ENCODE results near the gene PTH2. TPM values are rescaled to one million over a fixed set of nuclear protein-coding genes. Genes with fewer than 3 reads are reported as not detected.

PTH2 gene
- total RNA-seq, 4 donors from 2014 or later = not detected

DNA sequence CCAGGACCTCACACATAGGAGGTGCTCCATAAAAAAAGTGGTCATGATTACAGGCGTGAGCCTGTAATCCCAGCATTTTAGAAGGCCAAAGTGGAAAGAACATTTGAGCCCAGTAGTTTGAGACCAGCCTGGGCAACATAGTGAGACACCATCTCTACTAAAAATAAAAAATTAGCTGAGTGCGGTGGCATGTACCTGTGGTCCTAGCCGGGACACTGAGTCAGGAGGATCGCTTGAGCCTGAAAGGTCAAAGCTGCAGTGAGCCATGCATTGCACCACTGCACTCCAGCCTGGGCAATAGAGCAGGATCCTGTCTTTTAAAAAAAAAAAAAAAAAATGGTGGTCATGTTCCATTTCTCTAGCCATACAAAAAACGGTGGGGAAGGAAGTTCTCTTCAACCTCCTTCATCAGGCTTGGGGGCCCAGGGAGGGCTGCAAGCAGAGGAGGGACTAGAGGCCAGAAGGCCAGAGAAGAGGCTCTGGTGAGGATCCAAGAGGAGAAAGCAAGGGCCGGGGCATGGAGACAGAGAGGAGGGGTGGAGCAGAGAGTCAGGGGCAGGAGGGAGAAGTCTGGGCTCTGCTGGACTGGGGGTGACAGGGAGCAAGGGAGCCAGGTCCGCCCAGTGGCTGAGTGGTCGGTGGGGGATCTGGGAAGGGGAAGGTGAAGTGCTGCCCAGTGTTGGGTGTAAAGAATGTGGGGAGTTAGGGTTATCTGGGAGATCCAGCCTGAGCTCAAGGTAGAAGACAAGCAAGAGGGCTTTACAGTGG lies 26.3 kb downstream of the PTH2 start:
- no peaks in the 10 kb centered on the region for H3K36me3 ChIP-seq
- TF ChIP-seq, protein P1, sequence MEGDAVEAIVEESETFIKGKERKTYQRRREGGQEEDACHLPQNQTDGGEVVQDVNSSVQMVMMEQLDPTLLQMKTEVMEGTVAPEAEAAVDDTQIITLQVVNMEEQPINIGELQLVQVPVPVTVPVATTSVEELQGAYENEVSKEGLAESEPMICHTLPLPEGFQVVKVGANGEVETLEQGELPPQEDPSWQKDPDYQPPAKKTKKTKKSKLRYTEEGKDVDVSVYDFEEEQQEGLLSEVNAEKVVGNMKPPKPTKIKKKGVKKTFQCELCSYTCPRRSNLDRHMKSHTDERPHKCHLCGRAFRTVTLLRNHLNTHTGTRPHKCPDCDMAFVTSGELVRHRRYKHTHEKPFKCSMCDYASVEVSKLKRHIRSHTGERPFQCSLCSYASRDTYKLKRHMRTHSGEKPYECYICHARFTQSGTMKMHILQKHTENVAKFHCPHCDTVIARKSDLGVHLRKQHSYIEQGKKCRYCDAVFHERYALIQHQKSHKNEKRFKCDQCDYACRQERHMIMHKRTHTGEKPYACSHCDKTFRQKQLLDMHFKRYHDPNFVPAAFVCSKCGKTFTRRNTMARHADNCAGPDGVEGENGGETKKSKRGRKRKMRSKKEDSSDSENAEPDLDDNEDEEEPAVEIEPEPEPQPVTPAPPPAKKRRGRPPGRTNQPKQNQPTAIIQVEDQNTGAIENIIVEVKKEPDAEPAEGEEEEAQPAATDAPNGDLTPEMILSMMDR (IDR thresholded peaks at IDR 0.05) = no peak
- no peak for TF ChIP-seq POLR2A (IDR thresholded peaks at IDR 0.05)
- no peak for TF ChIP-seq EP300 (IDR thresholded peaks at IDR 0.05)
- peaks cover 0 to 11% of the 10 kb centered on the region in 2 donors for H3K27me3 ChIP-seq
- no peak for DNase-seq (ENCODE audit: low spot score in 2 of 2)
- H3K27ac ChIP-seq = no peak overlapping the region
- no peaks in the 10 kb centered on the region for H3K9me3 ChIP-seq
- 73 to 76% methylated on average over 8 of the region's 8 CpGs for whole genome bisulfite sequencing, 2 donors
- no peak overlapping the region for H3K4me3 ChIP-seq
- no peaks in the 10 kb centered on the region for H3K4me1 ChIP-seq

DNA sequence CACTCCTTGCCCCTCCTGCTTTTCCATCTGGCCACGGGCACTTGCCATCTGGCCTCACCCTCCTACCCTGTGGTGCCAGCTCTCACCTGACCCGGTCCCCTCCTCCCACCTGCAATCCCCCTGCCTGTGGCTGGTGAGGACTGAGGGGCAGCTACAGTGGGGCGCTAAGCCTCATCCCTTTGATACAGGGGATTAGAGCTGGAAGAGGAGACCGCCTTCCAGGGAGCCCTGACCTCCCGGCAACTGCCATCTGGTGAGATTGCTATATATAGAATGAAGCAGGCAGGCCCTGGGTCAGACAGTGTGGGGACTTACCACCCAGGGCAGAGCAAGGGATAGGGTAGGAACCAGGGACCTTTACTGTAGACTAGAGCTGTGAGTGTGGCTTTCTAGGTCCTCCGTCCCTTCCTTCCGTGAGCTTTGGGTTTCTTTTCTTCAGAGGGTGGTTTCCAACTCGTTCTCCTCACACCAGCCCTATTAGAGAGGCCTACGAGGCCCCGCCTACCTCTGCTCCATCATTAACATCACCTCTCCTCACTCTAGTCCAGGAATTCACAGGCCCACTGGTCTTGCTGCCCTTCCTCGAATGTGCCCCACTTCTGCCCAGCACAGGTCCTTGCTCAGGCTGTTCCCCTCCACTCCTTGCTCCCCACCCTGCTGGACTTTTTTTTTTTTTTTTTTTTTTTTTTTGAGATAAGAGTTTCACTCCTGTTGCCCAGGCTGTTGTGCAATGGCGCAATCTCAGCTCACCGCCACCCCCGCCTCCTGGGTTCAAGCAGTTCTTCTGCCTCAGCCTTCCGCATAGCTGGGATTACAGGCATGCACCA lies 27.4 kb downstream of the PTH2 start:
- Histone ChIP-seq H3K27ac (no peak overlapping the region), H3K9me3 (no peaks in the 10 kb centered on the region), H3K4me3 (no peak overlapping the region), H3K4me1 (no peaks in the 10 kb centered on the region), H3K27me3 (peaks cover 0 to 11% of the 10 kb centered on the region in 2 donors), H3K36me3 (no peaks in the 10 kb centered on the region)
- 71 to 86% methylated on average over 15 of the region's 15 CpGs for WGBS, 2 donors
- TF ChIP-seq, protein P1 (IDR thresholded peaks at IDR 0.05) = no peak
- no peak for TF ChIP-seq EP300 (IDR thresholded peaks at IDR 0.05)
- TF ChIP-seq POLR2A (IDR thresholded peaks at IDR 0.05) = no peak
- DNase-seq (ENCODE audit: low spot score in 2 of 2) = no peak

DNA sequence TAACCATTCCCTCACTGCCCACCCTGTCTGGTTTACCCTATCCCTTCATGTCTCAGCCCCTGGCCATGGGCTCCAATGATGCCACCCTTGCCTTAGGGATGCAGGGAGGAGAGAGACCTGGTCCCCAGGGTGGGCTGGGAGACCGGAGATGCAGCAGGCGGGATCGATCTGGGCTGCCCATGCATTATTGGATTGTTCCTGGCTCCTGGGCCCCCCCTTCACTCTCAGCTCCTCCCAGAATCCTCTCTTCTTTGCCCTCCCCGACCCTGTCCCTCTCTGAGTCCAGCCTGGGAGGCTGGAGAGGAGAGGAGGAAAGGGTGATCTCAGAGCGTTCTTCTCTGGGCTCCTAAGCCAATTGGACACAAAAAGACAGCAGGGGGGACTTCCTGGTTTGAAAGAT lies 29.4 kb downstream of the PTH2 start:
- TF ChIP-seq EP300 (IDR thresholded peaks at IDR 0.05) (no peak), POLR2A (IDR thresholded peaks at IDR 0.05) (no peak)
- TF ChIP-seq, protein P1 (IDR thresholded peaks at IDR 0.05) = no peak
- Histone ChIP-seq H3K4me1 (no peaks in the 10 kb centered on the region), H3K4me3 (no peak overlapping the region), H3K36me3 (no peaks in the 10 kb centered on the region), H3K9me3 (no peaks in the 10 kb centered on the region), H3K27me3 (peaks cover 0 to 28% of the 10 kb centered on the region in 2 donors), H3K27ac (no peak overlapping the region)
- DNase-seq (ENCODE audit: low spot score in 2 of 2) = no peak
- 41 to 50% methylated on average over 4 to 5 of the region's 5 CpGs for WGBS, 2 donors

DNA sequence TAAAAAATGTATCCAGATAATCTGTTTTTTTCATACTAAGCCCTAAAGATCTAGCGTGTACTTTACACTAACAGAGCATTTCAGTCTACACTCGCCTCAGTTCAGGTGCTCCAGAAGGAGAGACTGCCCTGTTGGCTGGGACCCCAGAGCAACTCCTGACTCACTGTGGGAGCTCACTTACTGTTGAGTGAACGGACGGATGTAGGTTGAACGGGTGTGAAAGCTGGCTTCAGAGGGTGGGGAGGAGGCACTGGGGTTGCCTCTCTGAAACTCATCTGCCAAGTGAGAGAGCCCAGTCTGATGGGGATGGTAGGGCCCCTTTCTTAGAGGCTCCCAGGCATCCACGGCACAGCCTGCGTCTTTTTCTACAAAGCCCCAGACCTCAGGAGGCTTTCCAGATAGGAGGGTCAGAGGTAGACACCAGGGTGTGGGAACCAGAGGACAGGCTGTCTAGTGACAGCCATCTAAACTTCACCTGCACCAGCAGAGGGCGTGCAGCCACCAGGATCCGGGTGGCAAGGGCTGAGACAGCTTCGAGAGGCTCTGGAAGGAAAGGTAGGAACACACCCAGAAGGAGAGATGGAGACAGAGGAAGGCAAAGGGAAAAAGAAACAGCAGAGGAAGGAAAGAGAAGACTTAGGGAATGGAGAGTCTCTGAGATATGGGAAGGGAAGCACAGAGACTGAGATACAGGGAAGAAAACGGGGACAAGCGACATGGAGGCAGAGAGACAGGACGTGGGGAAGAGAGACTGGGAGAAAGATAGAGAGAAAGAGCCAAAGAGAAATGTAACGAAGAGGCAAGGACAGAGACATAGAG lies 31.5 kb downstream of the PTH2 start:
- peaks cover 0 to 39% of the 10 kb centered on the region in 2 donors for H3K27me3 ChIP-seq
- H3K4me3 ChIP-seq = no peak overlapping the region
- 20 to 23% methylated on average over 13 to 14 of the region's 14 CpGs for WGBS, 2 donors
- no peaks in the 10 kb centered on the region for H3K4me1 ChIP-seq
- TF ChIP-seq EP300 (IDR thresholded peaks at IDR 0.05) (no peak), POLR2A (IDR thresholded peaks at IDR 0.05) (no peak)
- TF ChIP-seq, protein P1 (IDR thresholded peaks at IDR 0.05) = peak; percentile 63 to 91 (median 75)
- H3K27ac ChIP-seq = no peak overlapping the region
- no peaks in the 10 kb centered on the region for H3K9me3 ChIP-seq
- H3K36me3 ChIP-seq = no peaks in the 10 kb centered on the region
- peak; percentile 59 to 65 for DNase-seq (ENCODE audit: low spot score in 2 of 2)
